HL-60 (cell line): Measurements from ENCODE around the gene ATG2B.

Experiments used
- DNase-seq, 2 experiments: peaks; one replicate each; pipeline ENCODE4 v3.0.0-alpha.2; 2010 to 2020; ENCODE audit warnings: low read depth in 1 of 2, low spot score in 1 of 2
- H3K27ac ChIP-seq: fragments of 250-450 bp; sonication (Bioruptor Pico); replicated peaks from 2 replicates; pipeline ENCODE4 v1.5.1; 2020; ENCODE audit warnings: mild to moderate bottlenecking, moderate library complexity
- H3K27me3 ChIP-seq: fragments of 250-450 bp; sonication (Bioruptor Pico); 2 replicates; pipeline ENCODE4 v1.5.1; 2021; ENCODE audit warnings: mild to moderate bottlenecking, moderate library complexity; ENCODE audit not compliant: insufficient read depth, poor library complexity, severe bottlenecking
- H3K4me3 ChIP-seq: replicated peaks from 2 replicates; pipeline ENCODE4 v1.5.1; 2011; ENCODE audit warnings: mild to moderate bottlenecking, control low read depth, low read length; ENCODE audit not compliant: insufficient read depth
- GABPA ChIP-seq: IDR thresholded peaks from 2 replicates; pipeline ENCODE4 v1.6.1; 2012; ENCODE audit warnings: low read depth
- POLR2AphosphoS5 ChIP-seq: IDR thresholded peaks from 2 replicates; pipeline ENCODE4 v1.6.1; 2012; ENCODE audit warnings: low read depth
- REST ChIP-seq: IDR thresholded peaks from 2 replicates; pipeline ENCODE4 v1.6.1; 2012; ENCODE audit warnings: low read depth; ENCODE audit not compliant: insufficient replicate concordance
- SPI1 ChIP-seq: IDR thresholded peaks from 2 replicates; pipeline ENCODE4 v1.6.1; 2012; ENCODE audit warnings: low read depth, mild to moderate bottlenecking, borderline replicate concordance
- TF ChIP-seq, protein P1 (sequence below): IDR thresholded peaks from one replicate; pipeline ENCODE4 v1.5.1; 2011; ENCODE audit warnings: low read length, control low read depth, inconsistent platforms; ENCODE audit not compliant: insufficient read depth

Gene ATG2B

DNA sequence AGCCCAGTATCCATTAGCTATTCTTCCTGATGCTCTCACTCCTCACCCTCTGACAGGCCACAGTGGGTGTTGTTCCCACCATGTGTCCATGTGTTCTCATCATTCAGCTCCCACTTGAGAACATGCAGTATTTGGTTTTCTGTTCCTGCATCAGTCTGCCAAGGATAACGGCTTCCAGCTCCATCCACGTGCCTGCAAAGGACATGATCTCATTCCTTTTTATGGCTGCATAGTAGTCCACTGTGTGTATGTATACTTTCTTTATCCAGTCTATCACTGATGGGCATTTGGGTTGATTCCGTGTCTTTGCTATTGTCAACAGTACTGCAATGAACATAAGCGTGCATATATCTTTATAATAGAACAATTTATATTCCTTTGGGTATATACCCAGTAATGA, 8.9 kb downstream of the ATG2B start:
- no peak overlapping the region for H3K4me3 ChIP-seq
- DNase-seq: no peak
- H3K27ac ChIP-seq: no peak overlapping the region
- TF ChIP-seq REST: no peak
- TF ChIP-seq, protein P1, sequence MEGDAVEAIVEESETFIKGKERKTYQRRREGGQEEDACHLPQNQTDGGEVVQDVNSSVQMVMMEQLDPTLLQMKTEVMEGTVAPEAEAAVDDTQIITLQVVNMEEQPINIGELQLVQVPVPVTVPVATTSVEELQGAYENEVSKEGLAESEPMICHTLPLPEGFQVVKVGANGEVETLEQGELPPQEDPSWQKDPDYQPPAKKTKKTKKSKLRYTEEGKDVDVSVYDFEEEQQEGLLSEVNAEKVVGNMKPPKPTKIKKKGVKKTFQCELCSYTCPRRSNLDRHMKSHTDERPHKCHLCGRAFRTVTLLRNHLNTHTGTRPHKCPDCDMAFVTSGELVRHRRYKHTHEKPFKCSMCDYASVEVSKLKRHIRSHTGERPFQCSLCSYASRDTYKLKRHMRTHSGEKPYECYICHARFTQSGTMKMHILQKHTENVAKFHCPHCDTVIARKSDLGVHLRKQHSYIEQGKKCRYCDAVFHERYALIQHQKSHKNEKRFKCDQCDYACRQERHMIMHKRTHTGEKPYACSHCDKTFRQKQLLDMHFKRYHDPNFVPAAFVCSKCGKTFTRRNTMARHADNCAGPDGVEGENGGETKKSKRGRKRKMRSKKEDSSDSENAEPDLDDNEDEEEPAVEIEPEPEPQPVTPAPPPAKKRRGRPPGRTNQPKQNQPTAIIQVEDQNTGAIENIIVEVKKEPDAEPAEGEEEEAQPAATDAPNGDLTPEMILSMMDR: no peak
- TF ChIP-seq GABPA: no peak
- no peak for TF ChIP-seq POLR2AphosphoS5
- TF ChIP-seq SPI1: no peak
- H3K27me3 ChIP-seq: no peaks in the 10 kb centered on the region

- Histone ChIP-seq H3K4me3 (no peak overlapping the region), H3K27ac (no peak overlapping the region), H3K27me3 (no peaks in the 10 kb centered on the region)
- no peak for DNase-seq
- no peak for TF ChIP-seq SPI1
- TF ChIP-seq POLR2AphosphoS5: no peak
- TF ChIP-seq GABPA: no peak
- TF ChIP-seq, protein P1: no peak
- no peak for TF ChIP-seq REST
Measured at GRCh38 chr14:96352708-96353107, 10.4 kb downstream of the ATG2B start.

GRCh38 chr14:96351986-96352385, 11.2 kb downstream of the ATG2B start:
- Histone ChIP-seq H3K4me3 (no peak overlapping the region), H3K27ac (no peak overlapping the region), H3K27me3 (no peaks in the 10 kb centered on the region)
- no peak for TF ChIP-seq GABPA
- TF ChIP-seq REST: no peak
- no peak for TF ChIP-seq POLR2AphosphoS5
- no peak for TF ChIP-seq SPI1
- TF ChIP-seq, protein P1: no peak
- no peak for DNase-seq
